ENCODE results near the gene HEG1. TPM values are rescaled to one million over a fixed set of nuclear protein-coding genes. Genes with fewer than 3 reads are reported as not detected.

Gene HEG1
- total RNA-seq, 1 experiment from 2014 or later: 1.2 TPM

DNA sequence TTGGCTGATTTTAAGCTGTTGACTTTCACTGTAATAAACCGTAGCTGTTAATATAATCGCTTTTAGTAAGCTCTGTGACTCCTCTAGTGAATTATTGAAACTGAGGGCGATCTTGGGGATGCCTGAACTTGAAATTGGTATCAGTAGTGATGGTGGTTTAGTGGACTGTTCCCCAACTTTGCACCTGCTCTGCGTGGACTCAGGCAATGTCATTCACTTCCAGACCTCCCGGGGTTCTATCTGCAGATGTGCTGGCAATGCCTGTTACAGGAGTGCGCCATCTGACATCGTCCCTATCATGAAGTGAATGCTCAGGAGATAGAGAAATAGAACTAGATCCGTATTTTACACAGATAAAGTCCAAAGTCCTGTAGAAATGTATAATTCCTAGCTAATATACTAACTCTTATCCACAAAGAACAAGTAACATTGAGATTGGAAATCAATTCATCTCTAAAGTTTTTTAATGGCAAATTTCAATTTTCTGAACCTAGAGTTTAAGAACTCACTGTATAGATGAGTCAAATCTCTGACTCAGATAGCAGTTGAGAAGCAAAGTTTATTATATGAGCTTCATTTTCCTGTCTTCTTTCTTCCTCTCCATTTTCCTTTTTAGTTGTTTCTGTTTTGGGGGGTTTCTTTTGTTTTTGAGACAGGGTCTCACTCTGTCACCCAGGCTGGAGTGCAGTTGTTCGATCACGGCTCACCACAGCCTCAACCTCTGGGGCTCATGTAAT lies 51.8 kb downstream of the HEG1 start:
- no peak overlapping the region for H2AFZ ChIP-seq (ENCODE audit: low read length)
- DNase-seq (peak; percentile 4), ATAC-seq (no peak)
- ChIA-PET POLR2A (ENCODE audit: unreplicated experiment) (no interaction called here), CTCF (no interaction called here)
- no peaks in the 10 kb centered on the region for H3K9me3 ChIP-seq (ENCODE audit: low read length)
- H3K9me2 ChIP-seq (replicated peaks; ENCODE audit: low read length): no peaks in the 10 kb centered on the region
- peaks cover 9% of the 10 kb centered on the region for H3K4me1 ChIP-seq (ENCODE audit: insufficient read depth, low read length)
- BruUV-seq (replicated peaks): no TSS peak
- intact Hi-C loops (cut with micrococcal nuclease): no loop called here
- H3K9ac ChIP-seq (ENCODE audit: low read length): no peak overlapping the region
- no peak overlapping the region for H3K4me3 ChIP-seq (ENCODE audit: low read length)
- H3K36me3 ChIP-seq (ENCODE audit: low read depth, low read length): no peaks in the 10 kb centered on the region
- H3K4me2 ChIP-seq (ENCODE audit: low read length): no peak overlapping the region
- no peaks in the 10 kb centered on the region for H3K27me3 ChIP-seq (ENCODE audit: low read length)
- no peaks in the 10 kb centered on the region for H4K20me1 ChIP-seq (ENCODE audit: low read length)
- H3K79me2 ChIP-seq (ENCODE audit: low read length): no peaks in the 10 kb centered on the region
- no peak overlapping the region for H3K27ac ChIP-seq (ENCODE audit: low read length)
- TF ChIP-seq, protein P1, sequence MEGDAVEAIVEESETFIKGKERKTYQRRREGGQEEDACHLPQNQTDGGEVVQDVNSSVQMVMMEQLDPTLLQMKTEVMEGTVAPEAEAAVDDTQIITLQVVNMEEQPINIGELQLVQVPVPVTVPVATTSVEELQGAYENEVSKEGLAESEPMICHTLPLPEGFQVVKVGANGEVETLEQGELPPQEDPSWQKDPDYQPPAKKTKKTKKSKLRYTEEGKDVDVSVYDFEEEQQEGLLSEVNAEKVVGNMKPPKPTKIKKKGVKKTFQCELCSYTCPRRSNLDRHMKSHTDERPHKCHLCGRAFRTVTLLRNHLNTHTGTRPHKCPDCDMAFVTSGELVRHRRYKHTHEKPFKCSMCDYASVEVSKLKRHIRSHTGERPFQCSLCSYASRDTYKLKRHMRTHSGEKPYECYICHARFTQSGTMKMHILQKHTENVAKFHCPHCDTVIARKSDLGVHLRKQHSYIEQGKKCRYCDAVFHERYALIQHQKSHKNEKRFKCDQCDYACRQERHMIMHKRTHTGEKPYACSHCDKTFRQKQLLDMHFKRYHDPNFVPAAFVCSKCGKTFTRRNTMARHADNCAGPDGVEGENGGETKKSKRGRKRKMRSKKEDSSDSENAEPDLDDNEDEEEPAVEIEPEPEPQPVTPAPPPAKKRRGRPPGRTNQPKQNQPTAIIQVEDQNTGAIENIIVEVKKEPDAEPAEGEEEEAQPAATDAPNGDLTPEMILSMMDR (conservative IDR thresholded peaks at IDR 0.05; ENCODE audit: low read depth, low read length): no peak
- no peak for TF ChIP-seq EZH2phosphoT487 (IDR thresholded peaks at IDR 0.05; ENCODE audit: borderline replicate concordance, low read length)
- TF ChIP-seq EZH2 (IDR thresholded peaks at IDR 0.05; ENCODE audit: low read length, unreplicated experiment): no peak
- no peaks in the 10 kb centered on the region for H3F3A ChIP-seq (ENCODE audit: low read length, unreplicated experiment)

DNA sequence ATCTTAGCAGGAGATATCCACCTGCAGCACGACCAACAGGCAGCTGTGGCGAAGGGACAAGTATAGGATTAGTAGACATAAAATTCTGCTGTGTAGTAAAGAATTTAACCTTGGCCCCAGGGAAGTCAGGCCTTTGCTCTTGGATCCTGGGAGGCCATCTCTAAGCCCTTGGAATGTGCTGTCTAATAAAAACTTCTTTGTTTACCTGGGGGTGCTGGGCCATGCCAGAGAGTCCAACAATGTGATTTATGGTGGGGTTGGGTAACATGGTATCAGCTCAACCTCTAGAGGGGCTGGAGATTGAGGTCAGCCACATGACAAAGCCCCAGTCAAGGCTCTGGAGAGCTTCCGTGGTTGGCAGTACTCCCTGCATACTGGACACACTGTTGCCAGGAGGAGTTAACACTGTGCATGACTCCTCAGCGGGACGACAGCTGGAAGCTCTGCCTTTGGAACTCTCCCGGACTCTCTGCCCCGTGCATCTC lies 52.4 kb downstream of the HEG1 start:
- Histone ChIP-seq H3K27me3 (ENCODE audit: low read length) (no peaks in the 10 kb centered on the region), H3K9ac (ENCODE audit: low read length) (no peak overlapping the region), H3K4me1 (ENCODE audit: insufficient read depth, low read length) (peaks cover 12% of the 10 kb centered on the region), H3K9me3 (ENCODE audit: low read length) (no peaks in the 10 kb centered on the region), H2AFZ (ENCODE audit: low read length) (no peak overlapping the region), H3F3A (ENCODE audit: low read length, unreplicated experiment) (no peaks in the 10 kb centered on the region), H3K9me2 (replicated peaks; ENCODE audit: low read length) (no peaks in the 10 kb centered on the region), H3K4me2 (ENCODE audit: low read length) (no peak overlapping the region), H3K4me3 (ENCODE audit: low read length) (no peak overlapping the region), H3K27ac (ENCODE audit: low read length) (no peak overlapping the region), H3K79me2 (ENCODE audit: low read length) (no peaks in the 10 kb centered on the region), H4K20me1 (ENCODE audit: low read length) (no peaks in the 10 kb centered on the region), H3K36me3 (ENCODE audit: low read depth, low read length) (no peaks in the 10 kb centered on the region)
- DNase-seq (peak; percentile 3), ATAC-seq (peak; percentile 54; the same call in 1 of the 2 replicates)
- CTCF ChIA-PET: no interaction called here
- no TSS peak for BruUV-seq (replicated peaks)
- TF ChIP-seq, protein P1 (conservative IDR thresholded peaks at IDR 0.05; ENCODE audit: low read depth, low read length): no peak
- no peak for TF ChIP-seq EZH2 (IDR thresholded peaks at IDR 0.05; ENCODE audit: low read length, unreplicated experiment)
- TF ChIP-seq EZH2phosphoT487 (IDR thresholded peaks at IDR 0.05; ENCODE audit: borderline replicate concordance, low read length): no peak
- POLR2A ChIA-PET (ENCODE audit: unreplicated experiment): no interaction called here
- intact Hi-C loops (cut with micrococcal nuclease): no loop called here
